Stimulated activated CD4-positive, alpha-beta T cell treated with anti-CD3 and anti-CD28 coated beads, Interleukin-2, amount 100 ng/mL, for 4 hours (primary cell): ENCODE measurements around the gene PARVA.

Experiments
- DNase-seq: peaks from one replicate; pipeline ENCODE4 v3.0.0-alpha.2; 2020; ENCODE audit warnings: low read depth

Gene PARVA

DNA sequence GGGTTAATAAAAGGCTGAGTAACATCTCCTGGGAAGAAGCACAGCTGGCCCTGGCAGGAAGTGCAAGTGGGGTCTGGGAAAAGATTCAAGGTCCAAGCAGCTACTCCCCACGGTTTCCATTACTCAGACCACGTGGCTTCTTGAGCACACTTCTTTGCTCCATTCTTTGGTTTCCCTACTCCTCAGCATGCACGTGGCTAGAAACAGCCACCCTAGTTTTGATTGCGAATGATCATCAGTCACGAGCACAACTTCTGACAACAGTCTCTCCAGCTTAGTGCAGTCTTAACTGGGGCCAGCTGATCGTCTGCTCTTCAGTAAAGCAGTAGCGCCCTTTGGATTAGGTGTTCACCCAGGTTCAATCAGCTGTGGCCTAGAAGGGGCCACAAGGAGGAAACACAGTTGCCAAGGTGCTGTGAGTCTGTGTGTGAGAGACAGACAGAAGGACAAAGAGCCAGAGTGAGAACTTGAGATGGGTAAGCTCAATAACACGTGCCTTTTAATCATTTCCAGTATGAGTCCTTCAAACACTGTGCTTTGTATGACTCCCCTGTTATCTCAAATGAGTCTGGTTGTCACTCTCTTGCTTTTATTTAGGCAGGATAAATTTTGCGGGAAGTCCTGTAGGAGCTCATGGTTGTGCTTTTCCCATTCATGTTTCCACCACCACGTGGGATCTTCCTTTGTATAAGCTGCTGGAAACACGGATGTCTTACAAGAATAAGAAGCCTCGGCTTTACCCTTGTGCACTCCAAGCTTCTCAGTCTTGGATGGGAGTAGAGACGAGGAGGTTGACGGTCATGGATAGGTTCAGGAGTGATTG, 901 bp upstream of the PARVA start:
- DNase-seq, result no peak

GRCh38 chr11:12377824-12378593, 638 bp downstream of the PARVA start:
- no peak for DNase-seq

- no peak for DNase-seq
These were observed 3.4 kb downstream of the PARVA start for GRCh38 chr11:12380565-12381325.

DNA sequence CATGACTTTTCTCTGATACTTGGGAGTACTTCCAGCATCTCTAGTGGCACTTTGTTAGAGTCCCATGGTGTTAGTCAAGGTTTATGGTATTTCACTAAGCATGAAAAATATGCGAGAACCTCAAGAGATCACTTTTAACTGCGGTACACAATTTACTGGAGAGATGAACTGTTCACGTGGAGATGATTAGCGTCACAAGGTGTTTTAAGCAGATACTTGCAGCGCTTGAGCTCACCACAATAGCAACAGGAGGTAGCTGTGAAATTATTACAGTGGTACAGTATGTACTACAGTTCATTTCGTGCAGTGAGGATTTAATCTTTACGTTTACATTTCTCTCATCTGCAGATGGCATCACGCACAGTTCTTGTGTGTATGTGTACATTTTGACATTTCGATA, 4.5 kb downstream of the PARVA start:
- no peak for DNase-seq

- no peak for DNase-seq
These were observed 5.1 kb downstream of the PARVA start for GRCh38 chr11:12382451-12382850.

DNA sequence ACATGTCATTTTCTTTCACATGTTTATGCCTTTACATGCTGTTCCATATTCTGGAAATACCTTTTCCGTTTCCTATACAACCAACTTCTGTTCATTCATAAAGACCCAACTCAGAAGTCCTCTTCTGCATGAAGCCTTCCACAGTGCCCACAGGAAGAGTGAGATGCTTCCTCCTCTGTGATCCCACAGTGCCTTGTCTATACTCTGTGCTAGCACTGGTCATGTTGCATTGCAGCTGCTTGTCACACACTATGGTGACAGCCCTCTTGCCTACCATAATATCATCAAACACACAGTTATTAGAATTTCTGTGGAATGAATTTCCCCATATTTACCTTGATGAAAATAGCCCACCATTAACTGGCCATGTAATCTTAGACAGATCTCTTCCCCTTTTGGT, 8.9 kb downstream of the PARVA start:
- DNase-seq, result no peak

DNA sequence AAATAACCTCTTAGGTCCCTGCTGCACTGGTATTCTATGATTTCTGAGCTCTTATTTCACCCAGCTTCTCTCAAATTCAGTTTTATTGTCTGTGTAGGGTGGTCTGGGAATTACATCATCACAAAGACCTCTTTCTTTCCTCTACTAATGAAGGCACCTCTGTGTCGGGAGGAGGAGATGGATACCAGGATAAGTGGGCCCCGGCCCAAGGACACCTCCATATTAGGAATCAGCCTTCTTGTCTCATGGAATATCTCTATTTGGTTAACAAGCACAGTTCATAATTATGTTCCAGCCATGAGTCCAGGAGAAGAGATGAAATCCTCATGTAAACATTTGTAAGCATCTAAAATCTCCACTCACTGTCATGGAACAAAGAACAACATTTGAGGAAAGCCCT, 9.4 kb downstream of the PARVA start:
- DNase-seq, result no peak

- DNase-seq, result no peak
These were observed 10.8 kb downstream of the PARVA start for GRCh38 chr11:12388173-12388572.

DNA sequence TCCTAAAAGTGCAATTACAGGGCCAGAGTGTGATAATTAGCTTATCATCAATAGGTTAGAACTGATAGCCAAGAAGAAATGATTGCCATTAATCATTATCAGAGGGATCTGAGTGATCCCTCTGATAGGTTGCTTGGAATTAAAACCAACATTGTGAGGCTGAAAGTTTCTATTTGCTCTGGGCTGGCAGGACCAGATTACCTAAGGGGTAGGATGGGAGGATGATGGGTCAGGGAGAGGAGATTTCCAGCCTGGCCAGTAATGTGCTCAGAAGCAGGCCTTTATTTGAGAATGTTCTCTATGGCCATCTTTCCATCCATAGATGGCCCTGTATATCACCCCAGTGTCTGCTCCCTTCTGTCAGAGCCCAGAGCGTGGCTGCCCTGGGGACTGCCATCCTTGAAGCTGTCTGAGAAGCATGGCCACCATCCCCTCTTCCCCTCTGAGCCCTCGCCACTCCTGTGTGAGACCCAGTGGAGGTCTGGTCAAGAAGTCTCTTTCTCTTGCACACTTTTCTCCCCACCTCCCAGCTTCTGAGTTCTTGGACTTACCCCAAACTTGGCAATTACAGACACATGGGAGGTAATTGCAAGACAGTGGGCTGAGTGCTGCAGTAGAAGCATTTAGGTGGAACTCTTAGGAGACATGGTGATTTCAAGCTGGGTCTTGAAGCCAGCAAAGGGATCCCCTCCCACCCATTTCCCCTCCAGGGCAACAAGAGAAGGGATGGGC, 11.7 kb downstream of the PARVA start:
- DNase-seq, result no peak

- DNase-seq, result no peak
These were observed 12.6 kb downstream of the PARVA start for GRCh38 chr11:12389676-12390657.

GRCh38 chr11:12390687-12391110, 13.3 kb downstream of the PARVA start:
- no peak for DNase-seq

- no peak for DNase-seq
These were observed 15.3 kb downstream of the PARVA start for GRCh38 chr11:12392672-12393071.

GRCh38 chr11:12393691-12394090, 16.3 kb downstream of the PARVA start:
- DNase-seq, result no peak

GRCh38 chr11:12394601-12395000, 17.2 kb downstream of the PARVA start:
- no peak for DNase-seq

DNA sequence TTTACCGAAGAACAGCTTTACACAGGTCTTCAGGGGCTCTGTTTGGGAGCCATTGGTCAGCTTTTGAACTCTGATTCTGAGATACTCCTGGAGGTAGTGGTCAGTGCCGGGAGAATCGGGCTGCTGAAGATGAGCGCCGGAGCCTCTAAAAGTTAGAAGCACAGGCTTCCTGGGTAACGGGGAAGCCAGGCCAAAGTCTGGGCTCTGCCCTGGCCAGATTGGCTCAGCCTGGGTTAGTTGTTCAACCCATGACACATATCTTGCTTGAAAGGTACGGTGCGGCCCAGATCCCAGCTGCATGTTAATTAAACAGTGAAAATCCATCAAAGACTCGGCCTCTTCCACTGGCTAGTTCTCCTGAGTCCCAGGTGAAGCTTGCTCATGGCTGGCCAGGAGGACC, 18.0 kb downstream of the PARVA start:
- no peak for DNase-seq

DNA sequence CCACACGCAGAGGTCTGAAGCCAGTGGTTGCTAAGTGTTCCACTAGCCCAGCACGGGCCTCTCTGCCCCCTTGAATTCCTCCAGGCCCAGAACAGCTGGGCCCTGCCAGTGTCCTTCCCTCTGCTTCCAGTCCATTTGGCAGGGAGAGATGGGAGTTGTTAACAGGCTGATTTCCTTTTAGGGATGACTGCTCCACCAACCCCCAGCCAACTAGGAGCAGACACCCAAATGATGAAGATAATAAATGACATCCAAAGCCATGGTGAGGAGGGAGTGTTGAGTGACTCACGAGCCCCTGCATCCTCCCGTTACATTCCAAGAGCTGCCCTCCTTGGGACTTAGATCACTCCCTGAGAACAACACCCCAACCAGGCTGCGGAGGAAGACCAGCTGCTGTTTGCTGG, 20.6 kb downstream of the PARVA start:
- no peak for DNase-seq

DNA sequence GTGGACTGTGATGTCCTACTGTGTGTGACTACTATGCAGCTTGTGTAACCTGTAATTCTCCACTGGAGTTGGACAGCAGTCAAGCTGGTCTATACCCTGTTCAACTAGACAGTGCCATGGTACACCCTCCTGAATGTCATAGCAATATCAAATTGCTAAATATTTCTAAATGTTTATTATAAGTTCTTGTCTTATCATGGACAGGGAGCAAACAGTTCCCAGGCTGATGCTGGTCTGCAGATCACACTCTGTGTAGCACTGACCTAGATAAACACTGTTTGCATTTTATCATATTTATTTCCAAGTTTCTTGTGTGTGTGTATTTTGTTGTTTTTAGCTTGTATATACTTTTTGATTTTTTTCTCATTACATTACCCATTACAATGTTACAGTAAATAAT, 22.0 kb downstream of the PARVA start:
- DNase-seq, result no peak

GRCh38 chr11:12402025-12402424, 24.7 kb downstream of the PARVA start:
- no peak for DNase-seq

DNA sequence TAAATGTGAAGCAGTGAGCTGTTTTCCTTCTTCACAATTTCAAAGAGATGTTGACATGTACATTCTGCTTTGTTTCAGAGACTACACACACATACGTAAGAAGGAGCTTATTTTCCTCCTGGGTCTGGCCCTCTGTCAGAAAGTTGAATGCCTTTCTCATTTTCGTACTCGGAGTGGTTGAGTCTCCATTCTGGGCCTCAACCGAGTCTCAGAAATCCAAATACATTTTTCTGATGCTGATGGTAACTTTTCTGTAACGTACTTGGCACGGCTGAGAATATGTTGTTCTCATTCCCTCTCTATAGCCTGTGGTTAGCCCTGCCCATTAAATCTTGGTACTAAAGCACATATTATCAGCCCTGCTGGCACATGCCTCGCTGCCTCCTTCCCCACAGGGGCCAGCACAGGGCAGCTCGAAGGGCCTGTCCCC, 25.3 kb downstream of the PARVA start:
- DNase-seq, result no peak

- no peak for DNase-seq
These were observed 26.0 kb downstream of the PARVA start for GRCh38 chr11:12403122-12403996.
